ENCODE results near the gene TAF10.

The TAF10 gene

GRCh38 chr11:6640036-6640984 lies 28.3 kb upstream of the TAF10 start:
- 96% methylated on average over 36 of the region's 36 CpGs for WGBS
- H3K27ac ChIP-seq (ENCODE audit: low read depth, low read length) = no peak overlapping the region
- no peaks in the 10 kb centered on the region for H3K27me3 ChIP-seq (ENCODE audit: insufficient read depth, low read length)
- H3K4me1 ChIP-seq (ENCODE audit: insufficient read depth, low read length) = no peaks in the 10 kb centered on the region
- H3K36me3 ChIP-seq (ENCODE audit: insufficient read depth, low read length) = no peaks in the 10 kb centered on the region
- no peak overlapping the region for H3K9ac ChIP-seq (ENCODE audit: low read depth, low read length)
- no peak overlapping the region for H3K4me3 ChIP-seq (ENCODE audit: low read length)
- H3K9me3 ChIP-seq (ENCODE audit: insufficient read depth, low read depth, low read length) = no peaks in the 10 kb centered on the region

- no peak overlapping the region for H3K27ac ChIP-seq (ENCODE audit: low read depth, low read length)
Measured at GRCh38 chr11:6638429-6638828, 26.4 kb upstream of the TAF10 start.

GRCh38 chr11:6637871-6638270 lies 25.9 kb upstream of the TAF10 start:
- H3K9ac ChIP-seq (ENCODE audit: low read depth, low read length) = no peak overlapping the region
- WGBS = 79% methylated on average over 3 of the region's 3 CpGs
- H3K9me3 ChIP-seq (ENCODE audit: insufficient read depth, low read depth, low read length) = no peaks in the 10 kb centered on the region
- no peaks in the 10 kb centered on the region for H3K27me3 ChIP-seq (ENCODE audit: insufficient read depth, low read length)
- no peaks in the 10 kb centered on the region for H3K4me1 ChIP-seq (ENCODE audit: insufficient read depth, low read length)
- no peaks in the 10 kb centered on the region for H3K36me3 ChIP-seq (ENCODE audit: insufficient read depth, low read length)
- no peak overlapping the region for H3K27ac ChIP-seq (ENCODE audit: low read depth, low read length)
- H3K4me3 ChIP-seq (ENCODE audit: low read length) = no peak overlapping the region

More at GRCh38 chr11:6638429-6638828, 26.4 kb upstream of the TAF10 start:
- no peaks in the 10 kb centered on the region for H3K9me3 ChIP-seq (ENCODE audit: insufficient read depth, low read depth, low read length)
- H3K27me3 ChIP-seq (ENCODE audit: insufficient read depth, low read length) = no peaks in the 10 kb centered on the region
- H3K9ac ChIP-seq (ENCODE audit: low read depth, low read length) = no peak overlapping the region
- H3K4me1 ChIP-seq (ENCODE audit: insufficient read depth, low read length) = no peaks in the 10 kb centered on the region
- no peaks in the 10 kb centered on the region for H3K36me3 ChIP-seq (ENCODE audit: insufficient read depth, low read length)
- H3K4me3 ChIP-seq (ENCODE audit: low read length) = no peak overlapping the region
- WGBS = 88% methylated on average over 4 of the region's 4 CpGs

GRCh38 chr11:6636480-6636879 lies 24.5 kb upstream of the TAF10 start:
- H3K4me1 ChIP-seq (ENCODE audit: insufficient read depth, low read length) = no peaks in the 10 kb centered on the region
- H3K27me3 ChIP-seq (ENCODE audit: insufficient read depth, low read length) = peaks cover 8% of the 10 kb centered on the region
- no peaks in the 10 kb centered on the region for H3K36me3 ChIP-seq (ENCODE audit: insufficient read depth, low read length)
- no peak overlapping the region for H3K27ac ChIP-seq (ENCODE audit: low read depth, low read length)
- WGBS = 89% methylated on average over 3 of the region's 3 CpGs
- no peak overlapping the region for H3K9ac ChIP-seq (ENCODE audit: low read depth, low read length)
- H3K4me3 ChIP-seq (ENCODE audit: low read length) = no peak overlapping the region
- H3K9me3 ChIP-seq (ENCODE audit: insufficient read depth, low read depth, low read length) = no peaks in the 10 kb centered on the region

- Histone ChIP-seq H3K27me3 (ENCODE audit: insufficient read depth, low read length) (peaks cover 20% of the 10 kb centered on the region), H3K9me3 (ENCODE audit: insufficient read depth, low read depth, low read length) (no peaks in the 10 kb centered on the region), H3K27ac (ENCODE audit: low read depth, low read length) (no peak overlapping the region), H3K9ac (ENCODE audit: low read depth, low read length) (no peak overlapping the region), H3K4me1 (ENCODE audit: insufficient read depth, low read length) (no peaks in the 10 kb centered on the region; the same call in 1 of the 2 replicates), H3K4me3 (ENCODE audit: low read length) (no peak overlapping the region), H3K36me3 (ENCODE audit: insufficient read depth, low read length) (no peaks in the 10 kb centered on the region)
- WGBS = 73% methylated on average over 8 of the region's 10 CpGs
Measured at GRCh38 chr11:6635082-6635932, 23.3 kb upstream of the TAF10 start.

- H3K27ac ChIP-seq (ENCODE audit: low read depth, low read length) = no peak overlapping the region
- H3K27me3 ChIP-seq (ENCODE audit: insufficient read depth, low read length) = peaks cover 28% of the 10 kb centered on the region
- H3K9ac ChIP-seq (ENCODE audit: low read depth, low read length) = no peak overlapping the region
- no peaks in the 10 kb centered on the region for H3K36me3 ChIP-seq (ENCODE audit: insufficient read depth, low read length)
- no peaks in the 10 kb centered on the region for H3K9me3 ChIP-seq (ENCODE audit: insufficient read depth, low read depth, low read length)
- no peak overlapping the region for H3K4me3 ChIP-seq (ENCODE audit: low read length)
- H3K4me1 ChIP-seq (ENCODE audit: insufficient read depth, low read length) = no peaks in the 10 kb centered on the region; the same call in 1 of the 2 replicates
- 82% methylated on average over 1 of the region's 1 CpG for WGBS
Measured at GRCh38 chr11:6634534-6634933, 22.5 kb upstream of the TAF10 start.

GRCh38 chr11:6633422-6634408 lies 21.7 kb upstream of the TAF10 start:
- peaks cover 5% of the 10 kb centered on the region; the same call in 1 of the 2 replicates for H3K36me3 ChIP-seq (ENCODE audit: insufficient read depth, low read length)
- no peaks in the 10 kb centered on the region; the same call in 1 of the 2 replicates for H3K4me1 ChIP-seq (ENCODE audit: insufficient read depth, low read length)
- H3K4me3 ChIP-seq (ENCODE audit: low read length) = no peak overlapping the region
- peaks cover 36% of the 10 kb centered on the region for H3K27me3 ChIP-seq (ENCODE audit: insufficient read depth, low read length)
- no peak overlapping the region for H3K27ac ChIP-seq (ENCODE audit: low read depth, low read length)
- H3K9ac ChIP-seq (ENCODE audit: low read depth, low read length) = no peak overlapping the region
- no peaks in the 10 kb centered on the region for H3K9me3 ChIP-seq (ENCODE audit: insufficient read depth, low read depth, low read length)
- 94% methylated on average over 16 of the region's 16 CpGs for WGBS

- no peaks in the 10 kb centered on the region for H3K9me3 ChIP-seq (ENCODE audit: insufficient read depth, low read depth, low read length)
- peaks cover 40% of the 10 kb centered on the region for H3K27me3 ChIP-seq (ENCODE audit: insufficient read depth, low read length)
- 96% methylated on average over 29 of the region's 29 CpGs for WGBS
- H3K9ac ChIP-seq (ENCODE audit: low read depth, low read length) = no peak overlapping the region
- H3K27ac ChIP-seq (ENCODE audit: low read depth, low read length) = no peak overlapping the region
- no peak overlapping the region for H3K4me3 ChIP-seq (ENCODE audit: low read length)
- no peaks in the 10 kb centered on the region; the same call in 1 of the 2 replicates for H3K4me1 ChIP-seq (ENCODE audit: insufficient read depth, low read length)
- peaks cover 7% of the 10 kb centered on the region; the same call in 1 of the 2 replicates for H3K36me3 ChIP-seq (ENCODE audit: insufficient read depth, low read length)
Measured at GRCh38 chr11:6632116-6633073, 20.4 kb upstream of the TAF10 start.

- H3K4me3 ChIP-seq (ENCODE audit: low read length) = no peak overlapping the region
- H3K4me1 ChIP-seq (ENCODE audit: insufficient read depth, low read length) = no peaks in the 10 kb centered on the region; the same call in 1 of the 2 replicates
- no peak overlapping the region for H3K27ac ChIP-seq (ENCODE audit: low read depth, low read length)
- peaks cover 11% of the 10 kb centered on the region for H3K36me3 ChIP-seq (ENCODE audit: insufficient read depth, low read length)
- H3K9ac ChIP-seq (ENCODE audit: low read depth, low read length) = no peak overlapping the region
- no peaks in the 10 kb centered on the region for H3K9me3 ChIP-seq (ENCODE audit: insufficient read depth, low read depth, low read length)
- 89% methylated on average over 11 of the region's 11 CpGs for WGBS
- peaks cover 40% of the 10 kb centered on the region for H3K27me3 ChIP-seq (ENCODE audit: insufficient read depth, low read length)
Measured at GRCh38 chr11:6631361-6631890, 19.4 kb upstream of the TAF10 start.

Measured in HUES64 (cell line).